PC-9 (cell line): Measurements from ENCODE around the gene RPP40. TPM values are rescaled to one million over a fixed set of nuclear protein-coding genes. Genes with fewer than 3 reads are reported as not detected.

Source experiments
- BruUV-seq: library from RNA; stranded (reverse); fragments of 400-500 nt; replicated peaks from 2 replicates; lab custom pipeline; 2021; lab: Mats Ljungman, UMichigan
- CTCF ChIA-PET: fragments of 300-600 bp; sonication (Branson Sonifier 250); formaldehyde crosslinking; loops from one replicate; lab custom pipeline; 2022; ENCODE audit warnings: antibody characterized with exemption; lab: Charles Lee
- POLR2A ChIA-PET: fragments of 300-600 bp; sonication (Branson Sonifier 250); formaldehyde crosslinking; loops from one replicate; lab custom pipeline; 2022; ENCODE audit warnings: antibody characterized with exemption; ENCODE audit not compliant: unreplicated experiment; lab: Charles Lee
- DNase-seq, 2 experiments: peaks; one replicate each; pipeline versions ENCODE4 v3.0.0 to v3.0.0-alpha.2; 2015 to 2022; ENCODE audit warnings: mixed read lengths in 1 of 2
- H2AFZ ChIP-seq: fragments of 200-600 bp; sonication (generic); 2 replicates; pipeline ENCODE4 v1.8.1; 2017; ENCODE audit warnings: antibody characterized with exemption
- H3F3A ChIP-seq: fragments of 200-600 bp; sonication (generic); 2 replicates; pipeline ENCODE4 v1.8.1; 2017; ENCODE audit warnings: antibody characterized with exemption, mild to moderate bottlenecking, low read depth; ENCODE audit not compliant: insufficient read depth
- H3K27ac ChIP-seq: fragments of 200-600 bp; sonication (generic); 2 replicates; pipeline ENCODE4 v1.6.1; 2016; ENCODE audit warnings: mixed run types
- H3K27me3 ChIP-seq: fragments of 200-600 bp; sonication (generic); 2 replicates; pipeline ENCODE4 v1.6.1; 2016; ENCODE audit warnings: low read depth, mixed run types; ENCODE audit not compliant: insufficient read depth
- H3K36me3 ChIP-seq: fragments of 200-600 bp; sonication (generic); 2 replicates; pipeline ENCODE4 v1.6.1; 2016; ENCODE audit warnings: low read depth, mixed run types
- H3K4me1 ChIP-seq: fragments of 200-600 bp; sonication (generic); replicated peaks from 2 replicates; pipeline ENCODE4 v1.6.1; 2016; ENCODE audit warnings: mixed run types; ENCODE audit not compliant: insufficient read depth
- H3K4me2 ChIP-seq: fragments of 200-600 bp; sonication (generic); 2 replicates; pipeline ENCODE4 v1.6.1; 2017; ENCODE audit warnings: mixed run types
- H3K4me3 ChIP-seq: fragments of 200-600 bp; sonication (generic); 2 replicates; pipeline ENCODE4 v1.6.1; 2016; ENCODE audit warnings: mixed run types
- H3K79me2 ChIP-seq: fragments of 200-600 bp; sonication (generic); 2 replicates; pipeline ENCODE4 v1.6.1; 2017; ENCODE audit warnings: low read depth, mixed run types
- H3K9me2 ChIP-seq: fragments of 200-600 bp; sonication (generic); 2 replicates; pipeline ENCODE4 v1.8.1; 2017; ENCODE audit warnings: mild to moderate bottlenecking; ENCODE audit not compliant: insufficient read depth
- H3K9me3 ChIP-seq: fragments of 200-600 bp; sonication (generic); 2 replicates; pipeline ENCODE4 v1.8.1; 2016; ENCODE audit warnings: low read depth; ENCODE audit not compliant: insufficient read depth
- H4K20me1 ChIP-seq: fragments of 200-600 bp; sonication (generic); 2 replicates; pipeline ENCODE4 v1.8.1; 2017; ENCODE audit not compliant: insufficient read depth
- CTCF ChIP-seq: fragments of 200-600 bp; sonication (generic); conservative IDR thresholded peaks from 2 replicates; pipeline ENCODE4 v1.6.1; 2017; ENCODE audit warnings: mixed run types, antibody characterized with exemption, mild to moderate bottlenecking, moderate library complexity
- EZH2 ChIP-seq: fragments of 200-600 bp; sonication (generic); IDR thresholded peaks from 2 replicates; pipeline ENCODE4 v1.8.0; 2017; ENCODE audit warnings: antibody characterized with exemption, low read depth
- intact Hi-C: fragments of 100-400 bp; cut with micrococcal nuclease; formaldehyde crosslinking; loops from one replicate; pipeline ENCODE4 v1.10.0; 2022; ENCODE audit not compliant: unreplicated experiment
- total RNA-seq: library from RNA; stranded (reverse); gene quantifications from 2 replicates; pipeline ENCODE4 v1.2.3, GENCODE V29; 2021

The RPP40 gene
- total RNA-seq, 1 experiment from 2014 or later, result 21.0 TPM

- Histone ChIP-seq H3K79me2 (no peaks in the 10 kb centered on the region), H3K4me3 (no peak overlapping the region), H4K20me1 (no peaks in the 10 kb centered on the region), H3K27me3 (no peaks in the 10 kb centered on the region), H3K4me1 (no peaks in the 10 kb centered on the region), H3K27ac (no peak overlapping the region), H3K9me3 (no peaks in the 10 kb centered on the region), H3K4me2 (no peak overlapping the region), H3F3A (no peaks in the 10 kb centered on the region), H3K9me2 (no peaks in the 10 kb centered on the region), H3K36me3 (no peaks in the 10 kb centered on the region), H2AFZ (no peak overlapping the region)
- intact Hi-C loops, result no loop called here
- no TSS peak for BruUV-seq
- no peak for TF ChIP-seq CTCF
- no peak for TF ChIP-seq EZH2
- ChIA-PET CTCF (no interaction called here), POLR2A (no interaction called here)
- DNase-seq, result no peak
Measured at GRCh38 chr6:4967301-4968030, 36.4 kb downstream of the RPP40 start.

- Histone ChIP-seq H3K27me3 (no peaks in the 10 kb centered on the region), H3K79me2 (no peaks in the 10 kb centered on the region), H3K9me3 (no peaks in the 10 kb centered on the region), H4K20me1 (no peaks in the 10 kb centered on the region), H3K9me2 (no peaks in the 10 kb centered on the region), H3F3A (no peaks in the 10 kb centered on the region), H3K4me2 (no peak overlapping the region), H3K27ac (no peak overlapping the region), H3K36me3 (no peaks in the 10 kb centered on the region), H2AFZ (no peak overlapping the region), H3K4me1 (no peaks in the 10 kb centered on the region), H3K4me3 (no peak overlapping the region)
- no peak for DNase-seq
- ChIA-PET POLR2A (no interaction called here), CTCF (no interaction called here)
- TF ChIP-seq CTCF (no peak), EZH2 (no peak)
- no TSS peak for BruUV-seq
- intact Hi-C loops, result no loop called here
Measured at GRCh38 chr6:4965562-4966389, 38.1 kb downstream of the RPP40 start.

- H3F3A ChIP-seq, result no peaks in the 10 kb centered on the region
- no peak overlapping the region for H3K27ac ChIP-seq
- no peaks in the 10 kb centered on the region for H3K36me3 ChIP-seq
- no peaks in the 10 kb centered on the region for H4K20me1 ChIP-seq
- no peaks in the 10 kb centered on the region for H3K4me1 ChIP-seq
- DNase-seq, result no peak
- TF ChIP-seq CTCF, result no peak
- no peak for TF ChIP-seq EZH2
- no peaks in the 10 kb centered on the region for H3K9me3 ChIP-seq
- H3K79me2 ChIP-seq, result no peaks in the 10 kb centered on the region
- CTCF ChIA-PET, result no interaction called here
- H3K9me2 ChIP-seq, result no peaks in the 10 kb centered on the region
- BruUV-seq, result no TSS peak
- no peak overlapping the region for H3K4me2 ChIP-seq
- no peaks in the 10 kb centered on the region for H3K27me3 ChIP-seq
- intact Hi-C loops, result no loop called here
- POLR2A ChIA-PET, result no interaction called here
- no peak overlapping the region for H3K4me3 ChIP-seq
- H2AFZ ChIP-seq, result no peak overlapping the region
Measured at GRCh38 chr6:4964675-4965561, 38.9 kb downstream of the RPP40 start.
